OCI-LY7 (cell line): ENCODE results near the gene MYBPHL. TPM values are rescaled to one million over a fixed set of nuclear protein-coding genes. Genes with fewer than 3 reads are reported as not detected.

ENCODE experiments used
- BruUV-seq: library from RNA; stranded (reverse); fragments of 400-500 nt; replicated peaks from 2 replicates; lab custom pipeline; 2021; lab: Mats Ljungman, UMichigan
- CTCF ChIA-PET: fragments of 300-600 bp; sonication (Branson Sonifier 250); formaldehyde crosslinking; loops from one replicate; lab custom pipeline; 2022; ENCODE audit warnings: antibody characterized with exemption; ENCODE audit not compliant: unreplicated experiment; lab: Charles Lee
- POLR2A ChIA-PET: fragments of 300-600 bp; sonication (Branson Sonifier 250); formaldehyde crosslinking; loops from one replicate; lab custom pipeline; 2022; ENCODE audit warnings: antibody characterized with exemption; lab: Charles Lee
- DNase-seq: peaks from one replicate; pipeline ENCODE4 v3.0.0-alpha.2; 2015; ENCODE audit warnings: low spot score
- H2AFZ ChIP-seq: fragments of 200-600 bp; sonication (generic), shearing (Covaris generic); 2 replicates; pipeline ENCODE4 v1.6.1; 2014; ENCODE audit warnings: mild to moderate bottlenecking, antibody characterized with exemption, low read length, moderate library complexity
- H3K27ac ChIP-seq: fragments of 200-600 bp; sonication (generic); 2 replicates; pipeline ENCODE4 v1.5.1; 2014; ENCODE audit warnings: mixed run types, low read depth, mild to moderate bottlenecking, moderate library complexity, low read length, inconsistent platforms; ENCODE audit not compliant: poor library complexity, severe bottlenecking
- H3K36me3 ChIP-seq: fragments of 200-600 bp; sonication (generic); 2 replicates; pipeline ENCODE4 v1.6.1; 2014; ENCODE audit warnings: mild to moderate bottlenecking, antibody characterized with exemption, low read length, moderate library complexity, mixed read lengths; ENCODE audit not compliant: insufficient read depth
- H3K4me1 ChIP-seq: fragments of 200-600 bp; sonication (generic); 2 replicates; pipeline ENCODE4 v1.5.1; 2014; ENCODE audit warnings: mild to moderate bottlenecking, low read length; ENCODE audit not compliant: insufficient read depth, poor library complexity, severe bottlenecking
- H3K4me2 ChIP-seq: fragments of 200-600 bp; sonication (generic); 2 replicates; pipeline ENCODE4 v1.6.1; 2014; ENCODE audit warnings: mild to moderate bottlenecking, low read length
- H3K4me3 ChIP-seq: fragments of 200-600 bp; sonication (generic); 2 replicates; pipeline ENCODE4 v1.5.1; 2014; ENCODE audit warnings: mild to moderate bottlenecking, low read depth, low read length; ENCODE audit not compliant: poor library complexity, severe bottlenecking
- H3K79me2 ChIP-seq: fragments of 200-600 bp; sonication (generic); 2 replicates; pipeline ENCODE4 v1.6.1; 2016; ENCODE audit warnings: low read depth, mild to moderate bottlenecking, low read length, moderate library complexity, mixed read lengths; ENCODE audit not compliant: insufficient read depth
- H3K9me2 ChIP-seq: fragments of 200-600 bp; sonication (generic); 2 replicates; pipeline ENCODE4 v1.6.1; 2016; ENCODE audit warnings: mild to moderate bottlenecking, low read length, mixed read lengths; ENCODE audit not compliant: insufficient read depth
- H3K9me3 ChIP-seq: fragments of 200-600 bp; sonication (generic); 2 replicates; pipeline ENCODE4 v1.6.1; 2014; ENCODE audit warnings: mild to moderate bottlenecking, mixed run types, low read length, mixed read lengths
- H4K20me1 ChIP-seq: fragments of 200-600 bp; sonication (generic); 2 replicates; pipeline ENCODE4 v1.6.1; 2014; ENCODE audit warnings: mild to moderate bottlenecking, antibody characterized with exemption, low read length, moderate library complexity, mixed read lengths; ENCODE audit not compliant: insufficient read depth
- CTCF ChIP-seq: fragments of 200-600 bp; sonication (generic); conservative IDR thresholded peaks from 2 replicates; pipeline ENCODE4 v1.5.1; 2014; ENCODE audit warnings: mild to moderate bottlenecking, antibody characterized with exemption, low read length, moderate library complexity, mixed read lengths
- EZH2phosphoT487 ChIP-seq: fragments of 200-600 bp; sonication (generic); IDR thresholded peaks from 2 replicates; pipeline ENCODE4 v1.6.1; 2018; ENCODE audit warnings: low read depth, borderline replicate concordance, mild to moderate bottlenecking, mixed run types, antibody characterized with exemption, low read length, moderate library complexity, mixed read lengths
- intact Hi-C: fragments of 100-400 bp; cut with micrococcal nuclease; formaldehyde crosslinking; loops from one replicate; pipeline ENCODE4 v1.10.0; 2022; ENCODE audit not compliant: unreplicated experiment
- total RNA-seq, 2 experiments: library from RNA; depleted of rRNA in 1 of 2; stranded (reverse); fragments of >200 nt in 1 of 2; shearing (Covaris generic) in 1 of 2; gene quantifications; 2 replicates each; pipeline ENCODE4 v1.2.3, GENCODE V29; 2014 to 2022

Gene MYBPHL
- total RNA-seq, 2 experiments from 2014 or later = 0.16 TPM; not detected in 1

GRCh38 chr1:109256085-109256484 is 50.7 kb downstream of the MYBPHL start:
- Histone ChIP-seq H3K9me2 (no peaks in the 10 kb centered on the region), H3K4me2 (no peak overlapping the region), H3K4me1 (peaks cover 19% of the 10 kb centered on the region), H4K20me1 (no peaks in the 10 kb centered on the region), H2AFZ (no peak overlapping the region), H3K27ac (no peak overlapping the region), H3K4me3 (no peak overlapping the region), H3K9me3 (no peaks in the 10 kb centered on the region), H3K79me2 (no peaks in the 10 kb centered on the region), H3K36me3 (peaks cover 4% of the 10 kb centered on the region; the same call in 1 of the 2 replicates)
- ChIA-PET CTCF (interaction anchor here (1.1 kb wide), 1 partner anchor 276 kb away, joined by 4 read pairs; no protein-coding TSS in a partner anchor), POLR2A (interaction anchor here (1.1 kb wide), 1 partner anchor 8 kb away, joined by 4 read pairs; no protein-coding TSS in a partner anchor)
- no TSS peak for BruUV-seq
- intact Hi-C loops = no loop called here
- no peak for DNase-seq
- no peak for TF ChIP-seq EZH2phosphoT487
- no peak for TF ChIP-seq CTCF

GRCh38 chr1:109255678-109256077 is 51.1 kb downstream of the MYBPHL start:
- Histone ChIP-seq H3K4me3 (no peak overlapping the region), H3K27ac (no peak overlapping the region), H2AFZ (no peak overlapping the region), H3K36me3 (peaks cover 4% of the 10 kb centered on the region; the same call in 1 of the 2 replicates), H3K4me1 (peaks cover 19% of the 10 kb centered on the region), H4K20me1 (no peaks in the 10 kb centered on the region), H3K9me3 (no peaks in the 10 kb centered on the region), H3K4me2 (no peak overlapping the region), H3K9me2 (no peaks in the 10 kb centered on the region), H3K79me2 (no peaks in the 10 kb centered on the region)
- intact Hi-C loops = no loop called here
- TF ChIP-seq EZH2phosphoT487 (no peak), CTCF (no peak)
- CTCF ChIA-PET = interaction anchor here (1.1 kb wide), 1 partner anchor 277 kb away, joined by 4 read pairs; no protein-coding TSS in a partner anchor
- POLR2A ChIA-PET = no interaction called here
- DNase-seq = no peak
- no TSS peak for BruUV-seq

GRCh38 chr1:109255097-109255651 is 51.6 kb downstream of the MYBPHL start:
- DNase-seq = no peak
- Histone ChIP-seq H3K9me2 (no peaks in the 10 kb centered on the region), H3K79me2 (no peaks in the 10 kb centered on the region), H3K36me3 (peaks cover 4% of the 10 kb centered on the region; the same call in 1 of the 2 replicates), H3K4me1 (peaks cover 20% of the 10 kb centered on the region), H3K9me3 (no peaks in the 10 kb centered on the region), H4K20me1 (no peaks in the 10 kb centered on the region), H2AFZ (no peak overlapping the region), H3K4me3 (no peak overlapping the region), H3K27ac (no peak overlapping the region), H3K4me2 (no peak overlapping the region)
- no peak for TF ChIP-seq CTCF
- no peak for TF ChIP-seq EZH2phosphoT487
- intact Hi-C loops = no loop called here
- ChIA-PET POLR2A (interaction anchor here (1.5 to 1.8 kb wide), 3 partner anchors 144 to 231 kb away, joined by 3 to 10 read pairs (median 4); partner anchors contain the start of genes PSMA5 and SORT1), CTCF (interaction anchor here (1.1 kb wide), 1 partner anchor 277 kb away, joined by 4 read pairs; no protein-coding TSS in a partner anchor)
- no TSS peak for BruUV-seq
